GM18907 (cell line): ENCODE results near the gene SLC25A45.

Experiments
- ATAC-seq: cut with Tn5 transposase; IDR thresholded peaks from one replicate; pipeline ENCODE4 v1.9.1; 2021; ENCODE audit warnings: mild to moderate bottlenecking, moderate library complexity; ENCODE audit not compliant: unreplicated experiment

The SLC25A45 gene

GRCh38 chr11:65382033-65382803 is at the start of gene SLC25A45:
TSS of gene SLC25A45 (minus strand) at chr11:65382646. CDS start at chr11:65381951, 695 bp downstream.
- ATAC-seq: peak; percentile 58

- no peak for ATAC-seq
These were observed 49.1 kb upstream of the SLC25A45 start for GRCh38 chr11:65431451-65432099.

GRCh38 chr11:65430406-65431217 is 48.2 kb upstream of the SLC25A45 start:
- ATAC-seq: no peak

GRCh38 chr11:65429724-65430405 is 47.4 kb upstream of the SLC25A45 start:
- no peak for ATAC-seq

GRCh38 chr11:65429068-65429681 is 46.7 kb upstream of the SLC25A45 start:
- no peak for ATAC-seq

GRCh38 chr11:65428578-65429067 is 46.2 kb upstream of the SLC25A45 start:
- no peak for ATAC-seq

GRCh38 chr11:65427691-65428577 is 45.5 kb upstream of the SLC25A45 start:
- ATAC-seq: no peak

GRCh38 chr11:65426839-65427690 is 44.6 kb upstream of the SLC25A45 start:
- ATAC-seq: no peak

GRCh38 chr11:65425971-65426838 is 43.8 kb upstream of the SLC25A45 start:
- ATAC-seq: no peak

GRCh38 chr11:65425105-65425970 is 42.9 kb upstream of the SLC25A45 start:
- ATAC-seq: no peak

GRCh38 chr11:65424205-65425104 is 42.0 kb upstream of the SLC25A45 start:
- no peak for ATAC-seq

- ATAC-seq: no peak
These were observed 41.2 kb upstream of the SLC25A45 start for GRCh38 chr11:65423516-65424204.

GRCh38 chr11:65422633-65423515 is 40.4 kb upstream of the SLC25A45 start, which contains the start of gene NEAT1:
TSS of gene NEAT1 (plus strand) at chr11:65422798.
- ATAC-seq: no peak
